GM21723 (cell line): ENCODE data around the gene B3GNT3.
"Not testable (repeated sequence)": the region's sequence is repeated elsewhere in the genome, so short reads cannot be mapped to it uniquely, and the experiment has no call there.

Experiments used
- ATAC-seq: cut with Tn5 transposase; IDR thresholded peaks from one replicate; pipeline ENCODE4 v1.9.1; 2021; ENCODE audit warnings: mild to moderate bottlenecking, moderate library complexity; ENCODE audit not compliant: unreplicated experiment

Gene B3GNT3

DNA sequence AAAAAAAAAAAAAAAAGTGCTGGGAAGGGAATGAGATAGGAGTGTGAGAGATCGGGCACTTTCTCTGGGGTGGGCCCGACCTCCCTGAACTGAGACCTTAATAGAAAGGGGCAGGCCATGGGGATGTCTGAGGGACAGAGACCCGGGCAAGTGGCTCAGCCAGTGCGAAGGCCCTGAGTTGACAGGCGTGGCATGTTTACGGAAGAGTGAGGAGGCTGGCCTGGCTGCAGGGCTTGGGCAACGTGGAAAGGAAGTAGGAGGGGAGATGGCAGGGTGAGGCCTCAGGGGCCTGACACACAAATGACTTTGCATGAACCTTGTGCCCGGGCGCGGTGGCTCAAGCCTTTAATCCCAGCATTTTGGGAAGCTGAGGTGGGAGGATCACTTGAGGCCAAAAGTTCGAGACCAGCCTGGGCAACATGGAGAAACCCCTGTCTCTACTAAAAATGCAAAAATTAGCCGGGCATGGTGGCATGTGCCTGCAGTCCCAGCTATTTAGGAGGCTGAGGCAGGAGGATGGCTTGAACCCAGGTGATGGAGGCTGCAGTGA is 29.8 kb upstream of the B3GNT3 start:
- ATAC-seq: no peak

- ATAC-seq: no peak
These were observed 28.3 kb upstream of the B3GNT3 start for GRCh38 chr19:17766543-17767131.

DNA sequence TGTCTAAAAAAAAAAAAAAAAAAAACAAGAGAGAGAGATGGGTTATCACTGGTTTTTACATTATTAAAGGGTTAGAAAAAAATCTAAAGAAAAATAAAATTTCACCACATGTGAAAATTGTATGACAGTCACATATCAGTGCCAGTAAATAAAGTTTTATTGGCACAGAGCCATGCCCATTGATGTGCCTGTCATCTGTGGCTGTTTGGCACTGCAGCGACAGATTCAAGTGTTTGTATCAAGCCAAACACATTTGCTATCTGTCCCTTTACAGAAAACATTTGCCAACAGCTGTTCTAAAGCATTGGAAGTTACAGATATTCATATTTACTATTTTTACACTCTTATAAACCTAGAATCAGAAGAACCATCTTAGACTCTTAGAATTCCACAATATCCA is 27.4 kb upstream of the B3GNT3 start:
- no peak for ATAC-seq

GRCh38 chr19:17770613-17771012 is 24.3 kb upstream of the B3GNT3 start:
- no peak for ATAC-seq

DNA sequence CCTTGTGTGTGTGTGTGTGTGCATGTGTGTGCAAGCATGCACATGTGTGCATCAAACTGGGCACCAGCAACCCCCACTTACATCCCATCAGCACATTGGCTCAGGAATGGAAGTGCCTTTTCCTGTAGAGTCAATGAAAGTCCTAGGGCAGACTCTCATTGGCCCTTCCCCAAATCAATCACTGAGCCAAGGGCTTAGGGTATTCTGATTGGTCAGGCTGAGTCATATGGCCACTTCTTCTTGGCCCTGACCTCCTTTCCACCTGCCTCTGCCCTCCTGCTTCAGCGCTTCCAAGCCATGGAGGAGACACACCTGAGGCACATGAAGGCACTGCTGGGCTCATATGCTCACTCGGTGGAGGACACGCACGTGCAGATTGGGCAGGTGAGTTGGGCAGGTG is 22.8 kb upstream of the B3GNT3 start:
- no peak for ATAC-seq

GRCh38 chr19:17775245-17775927 is 19.6 kb upstream of the B3GNT3 start:
- ATAC-seq: no peak

GRCh38 chr19:17775991-17776803 is 18.7 kb upstream of the B3GNT3 start:
- peak; percentile 58 for ATAC-seq

GRCh38 chr19:17777840-17778239 is 17.1 kb upstream of the B3GNT3 start:
- not testable (repeated sequence) for ATAC-seq

- ATAC-seq: no peak
These were observed 16.5 kb upstream of the B3GNT3 start for GRCh38 chr19:17778251-17778967.

DNA sequence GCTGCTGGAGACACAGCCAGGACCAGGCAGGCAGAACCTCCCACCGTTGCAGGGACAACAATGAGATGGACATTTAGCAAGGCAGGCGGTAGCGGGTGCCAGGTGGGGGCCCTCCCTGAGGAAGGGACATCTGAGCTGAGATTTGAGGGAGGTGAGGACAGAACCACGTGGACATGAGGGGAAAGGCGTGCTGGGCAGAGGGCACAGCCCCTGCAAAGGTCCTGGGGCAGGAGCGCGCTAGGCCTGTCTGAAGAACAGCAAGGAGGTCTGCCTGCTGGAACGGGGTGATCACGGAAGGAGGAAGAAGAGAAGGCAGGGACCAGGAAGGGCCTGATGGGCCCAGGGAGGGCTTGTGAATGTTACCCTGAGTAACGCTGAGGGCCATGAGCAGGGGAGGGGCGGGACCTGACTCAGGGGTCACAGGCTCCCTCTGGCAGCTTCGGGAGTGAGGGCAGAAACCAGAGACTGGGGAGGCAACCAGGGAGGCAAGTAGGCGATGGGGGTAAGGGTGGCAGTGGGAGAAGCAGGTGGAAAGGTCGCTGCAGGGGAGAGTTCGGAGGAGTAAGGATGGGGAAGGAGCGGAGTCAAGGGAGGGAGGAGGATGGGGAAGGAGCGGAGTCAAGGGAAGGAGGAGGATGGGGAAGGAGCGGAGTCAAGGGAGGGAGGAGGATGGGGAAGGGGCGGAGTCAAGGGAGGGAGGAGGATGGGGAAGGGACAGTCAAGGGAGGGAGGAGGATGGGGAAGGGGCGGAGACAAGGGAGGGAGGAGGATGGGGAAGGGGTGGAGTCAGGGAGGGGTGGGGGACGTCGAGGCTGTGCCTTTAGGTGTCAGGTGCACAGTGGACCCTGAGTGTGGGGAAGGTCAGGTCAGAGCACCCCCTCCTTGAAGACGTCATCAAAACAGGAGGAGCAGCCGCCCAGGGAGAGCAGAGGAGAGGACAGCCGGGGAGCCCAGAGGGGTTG is 15.7 kb upstream of the B3GNT3 start:
- ATAC-seq: no peak

DNA sequence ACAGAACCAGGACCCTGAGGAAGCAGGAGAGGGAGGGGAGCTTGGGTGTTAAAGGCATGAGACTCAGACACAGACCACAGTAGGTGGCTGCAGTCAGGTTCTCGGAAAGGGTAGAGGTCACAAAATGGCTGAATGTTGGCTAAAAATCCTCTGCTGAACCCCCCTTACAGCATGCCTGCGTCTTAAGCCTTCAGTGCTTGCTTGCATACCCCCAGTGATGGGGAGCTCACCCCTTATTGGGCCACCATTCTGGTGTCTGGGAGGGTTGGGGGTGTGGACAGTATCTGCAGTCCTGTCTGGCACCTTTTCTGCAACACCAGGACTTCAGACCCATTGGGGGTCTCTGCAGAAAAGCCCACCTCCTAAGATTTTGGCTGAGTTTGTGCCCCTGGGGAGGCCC is 14.2 kb upstream of the B3GNT3 start:
- no peak for ATAC-seq

DNA sequence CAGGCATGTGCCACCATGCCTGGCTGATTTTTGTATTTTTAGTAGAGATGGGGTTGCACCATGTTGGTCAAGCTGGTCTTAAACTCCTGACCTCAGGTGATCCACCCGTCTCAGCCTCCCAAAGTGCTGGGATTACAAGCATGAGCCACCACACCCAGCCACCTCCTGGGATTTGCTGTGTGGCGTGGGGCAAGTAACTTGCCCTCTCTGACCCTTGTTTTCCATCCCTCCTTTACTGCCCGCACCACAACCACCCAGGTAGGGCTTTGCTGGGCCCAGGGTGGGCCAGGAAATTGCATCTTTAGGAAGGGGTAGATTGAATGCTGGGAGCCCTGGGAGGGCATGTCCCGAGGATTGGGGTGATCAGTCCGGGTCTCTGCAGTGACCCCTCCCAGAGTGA is 11.2 kb upstream of the B3GNT3 start:
- ATAC-seq: not testable (repeated sequence)

DNA sequence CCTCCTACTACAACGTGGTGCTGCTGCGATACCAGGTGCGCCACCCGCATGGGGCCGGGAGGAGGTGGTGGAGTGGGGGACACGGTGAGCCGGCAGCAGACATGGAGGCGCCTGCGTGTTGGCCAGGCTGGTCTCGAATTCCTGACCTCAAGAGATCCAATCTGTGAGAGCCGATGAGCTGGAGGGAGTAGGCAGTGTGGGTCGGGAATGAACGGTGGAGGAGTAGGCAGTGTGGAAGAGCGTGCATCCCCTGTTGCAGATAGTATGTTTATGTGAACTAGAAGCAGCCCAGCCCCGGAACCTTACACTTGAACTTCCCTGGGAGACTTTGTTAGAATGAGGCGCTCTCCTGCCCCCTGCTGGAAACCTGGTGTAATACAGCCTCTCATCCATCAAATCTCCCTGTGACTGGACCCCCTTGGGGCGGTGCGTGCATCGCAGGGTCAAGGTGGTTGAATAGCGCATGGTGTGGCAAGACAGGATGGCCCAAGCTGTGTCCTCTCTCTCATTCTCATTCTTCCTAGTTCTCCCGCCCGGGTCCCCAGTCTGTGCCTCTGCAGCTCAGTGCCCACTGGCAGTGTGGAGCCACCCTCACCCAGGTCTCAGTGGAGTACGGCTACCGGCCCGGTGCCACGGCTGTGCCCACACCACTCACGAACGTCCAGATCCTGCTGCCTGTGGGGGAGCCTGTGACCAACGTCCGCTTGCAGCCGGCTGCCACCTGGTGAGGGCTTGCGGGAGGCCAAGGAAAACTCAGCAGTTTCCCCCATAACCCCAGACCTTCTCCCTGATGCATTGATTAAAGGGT is 10.5 kb upstream of the B3GNT3 start:
- no peak for ATAC-seq

- no peak for ATAC-seq
These were observed 7.5 kb upstream of the B3GNT3 start for GRCh38 chr19:17787274-17787913.

GRCh38 chr19:17788632-17789031 is 6.3 kb upstream of the B3GNT3 start:
- ATAC-seq: no peak

- ATAC-seq: no peak
These were observed 4.7 kb upstream of the B3GNT3 start for GRCh38 chr19:17790059-17790780.

GRCh38 chr19:17794412-17794730 is 567 bp upstream of the B3GNT3 start:
- no peak for ATAC-seq

GRCh38 chr19:17795495-17795856 is 538 bp downstream of the B3GNT3 start:
- no peak for ATAC-seq
